Spleen (tissue), 11 donors: ENCODE measurements around the gene VAC14. TPM values are rescaled to one million over a fixed set of nuclear protein-coding genes. Genes with fewer than 3 reads are reported as not detected.

Experiments used
- DNase-seq: peaks from one replicate; pipeline ENCODE4 v3.0.0-alpha.2; 2020
- H3K27ac ChIP-seq, 8 donors: fragments of 200-600 bp; sonication (generic) in 7 of 8; 1 replicate in 4 of 8; 2 replicates in 4 of 8; pipeline versions ENCODE4 v1.5.0 to v1.8.0; 2016 to 2021; ENCODE audit warnings: inconsistent platforms in 4 of 8, mild to moderate bottlenecking in 4 of 8, moderate library complexity in 1 of 8
- H3K27me3 ChIP-seq, 7 donors: fragments of 200-600 bp; sonication (generic) in 6 of 7; replicated peaks in 1 of 7; 1 replicate in 4 of 7; 2 replicates in 3 of 7; pipeline versions ENCODE4 v1.5.0 to v1.8.0; 2016 to 2021; ENCODE audit warnings: inconsistent platforms in 3 of 7, mild to moderate bottlenecking in 1 of 7
- H3K36me3 ChIP-seq, 6 donors: fragments of 200-600 bp; sonication (generic) in 5 of 6; 1 replicate in 4 of 6; 2 replicates in 2 of 6; pipeline versions ENCODE4 v1.5.0 to v1.8.0; 2016 to 2021; ENCODE audit warnings: inconsistent platforms in 2 of 6
- H3K4me1 ChIP-seq, 6 donors: fragments of 200-600 bp; sonication (generic) in 5 of 6; 1 replicate in 3 of 6; 2 replicates in 3 of 6; pipeline versions ENCODE4 v1.5.0 to v1.8.0; 2016 to 2021; ENCODE audit warnings: inconsistent platforms in 3 of 6
- H3K4me3 ChIP-seq, 8 donors: fragments of 200-600 bp; sonication (generic) in 7 of 8; 1 replicate in 4 of 8; 2 replicates in 4 of 8; pipeline versions ENCODE4 v1.5.0 to v1.8.0; 2016 to 2021; ENCODE audit warnings: inconsistent platforms in 4 of 8, mild to moderate bottlenecking in 4 of 8, moderate library complexity in 2 of 8
- H3K9me3 ChIP-seq, 8 donors: fragments of 200-600 bp; sonication (generic) in 7 of 8; 1 replicate in 4 of 8; 2 replicates in 4 of 8; pipeline versions ENCODE4 v1.5.0 to v1.8.0; 2016 to 2021; ENCODE audit warnings: inconsistent platforms in 4 of 8
- CTCF ChIP-seq, 11 experiments: fragments of 200-600 bp in 7 of 11; fragments of 450-650 bp in 4 of 11; sonication (generic) in 4 of 11; IDR thresholded peaks in 8 of 11; conservative IDR thresholded peaks in 3 of 11; 1 replicate in 7 of 11; 2 replicates in 4 of 11; pipeline versions ENCODE4 v1.4.0 to v1.8.0; 2016 to 2021; ENCODE audit warnings: antibody characterized with exemption in 11 of 11, inconsistent platforms in 4 of 11, mild to moderate bottlenecking in 1 of 11
- POLR2A ChIP-seq, 3 donors: fragments of 450-650 bp; IDR thresholded peaks; one replicate each; pipeline ENCODE4 v1.5.1; 2017; ENCODE audit warnings: antibody characterized with exemption in 3 of 3, mild to moderate bottlenecking in 1 of 3
- POLR2AphosphoS5 ChIP-seq, 3 donors: sonication (generic); formaldehyde crosslinking; IDR thresholded peaks; one replicate each; pipeline ENCODE4 v1.5.1; 2017; ENCODE audit warnings: antibody characterized with exemption in 3 of 3
- WGBS, 5 donors: extraction: QIAGEN DNeasy Blood & Tissue Kit in 3 of 5; methylation state at CpG; one replicate each; pipeline versions ENCODE4 v1.1.5 to v1.1.7; 2013 to 2018; 5-methylcytosine and 5-hydroxymethylcytosine counted together
- intact Hi-C: fragments of 100-400 bp; cut with DNase I; formaldehyde crosslinking; loops from one replicate; pipeline ENCODE4 v1.15.0; 2023; ENCODE audit warnings: low total_unique reads
- polyA plus RNA-seq, 3 donors: library from polyadenylated mRNA; stranded (reverse); fragments of 200-250 nt; gene quantifications; one replicate each; pipeline ENCODE4 v1.2.1, GENCODE V29; 2013
- total RNA-seq, 7 donors: library from RNA; depleted of rRNA in 3 of 7; stranded (reverse); fragments of >200 nt in 3 of 7; fragmentation: NEBNext Ultra II Directional in 4 of 7; extraction: Animal tissue kit (Norgen Biotek cat#: 25700) in 4 of 7; gene quantifications; one replicate each; pipeline versions ENCODE4 v1.1.0 to v1.2.1, GENCODE V29; 2016 to 2021
- donor health status: healthy with polysubstance abuse.
- donor health status: DM: no; HTN: no; CAD: no; lungs with moderate emphysema.
- donor health status: DM: no; HTN: no; CAD: no.
- donor health status: Bipolar disorder and iron deficiency.
- donor health status: healthy.
- donor health status: DM: no; HTN: no; CAD: no.
- donor health status: DM: yes; HTN: yes; CAD: no.

Gene VAC14
- total and polyA plus RNA-seq, 10 donors: 29.1 to 70.0 (median 48.1) TPM

DNA sequence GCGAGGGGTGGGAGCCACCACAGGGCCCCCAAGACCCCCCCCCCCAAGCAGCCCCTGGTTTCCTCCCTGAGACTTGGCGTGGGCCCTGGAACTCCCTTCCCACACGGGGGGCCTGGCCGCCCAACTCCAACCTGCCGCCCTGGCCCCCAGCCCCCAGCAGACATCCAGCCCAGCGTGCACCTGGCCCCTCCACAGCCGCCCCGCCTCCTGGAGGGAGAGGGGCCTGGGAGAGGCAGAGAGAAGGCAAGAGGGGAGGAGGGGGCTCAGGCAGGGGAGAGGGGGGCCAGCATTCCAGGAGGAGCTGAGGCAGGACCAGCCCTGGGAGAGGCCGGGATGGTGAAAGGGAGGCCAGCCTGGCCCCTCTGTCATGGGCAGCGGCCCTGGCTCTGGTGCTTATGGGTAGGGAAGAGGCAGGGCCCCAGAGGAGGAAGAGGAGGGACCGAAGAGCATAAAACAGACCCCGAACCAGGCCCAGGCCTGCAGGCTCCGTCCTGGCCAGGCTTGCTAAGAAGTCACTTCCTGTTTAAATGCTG, 137.9 kb downstream of the VAC14 start:
- Histone ChIP-seq H3K9me3 (no peaks in the 10 kb centered on the region), H3K27ac (peak overlapping the region in 7 of 8 donors; percentile 3 to 73 (median 68))

GRCh38 chr16:70661918-70662641, 138.9 kb downstream of the VAC14 start:
- no peak overlapping the region for H3K4me3 ChIP-seq
- H3K27me3 ChIP-seq: no peaks in the 10 kb centered on the region
- H3K4me1 ChIP-seq: peaks cover 0 to 52% (median 14%) of the 10 kb centered on the region in 6 donors
- H3K27ac ChIP-seq: peak overlapping the region in 6 of 8 donors; percentile 3 to 73 (median 68)
- TF ChIP-seq POLR2A (IDR thresholded peaks at IDR 0.05) (no peak), POLR2AphosphoS5 (IDR thresholded peaks at IDR 0.05) (peak; percentile 55 to 81 (median 72)), CTCF (IDR thresholded peaks at IDR 0.05 in 8 of 11, conservative IDR thresholded peaks at IDR 0.05 in 3 of 11) (no peak)
- H3K9me3 ChIP-seq: no peaks in the 10 kb centered on the region
- no peak for DNase-seq
- intact Hi-C loops: no loop called here
- 62 to 89% (median 76%) methylated on average over 16 to 21 of the region's 21 CpGs for WGBS, 5 donors
- H3K36me3 ChIP-seq: peaks cover 0 to 90% (median 40%) of the 10 kb centered on the region in 6 donors

More for the DNA sequence above, 137.9 kb downstream of the VAC14 start:
- intact Hi-C loops: no loop called here
- peaks cover 0 to 90% (median 38%) of the 10 kb centered on the region in 6 donors for H3K36me3 ChIP-seq
- TF ChIP-seq POLR2AphosphoS5 (IDR thresholded peaks at IDR 0.05) (peak in 1 of 3 donors; percentile 27), POLR2A (IDR thresholded peaks at IDR 0.05) (no peak)
- WGBS, 5 donors: 58 to 88% (median 77%) methylated on average over 5 to 13 of the region's 13 CpGs
- H3K4me3 ChIP-seq: no peak overlapping the region
- peaks cover 0 to 52% (median 14%) of the 10 kb centered on the region in 6 donors for H3K4me1 ChIP-seq
- no peak for DNase-seq
- no peaks in the 10 kb centered on the region for H3K27me3 ChIP-seq

DNA sequence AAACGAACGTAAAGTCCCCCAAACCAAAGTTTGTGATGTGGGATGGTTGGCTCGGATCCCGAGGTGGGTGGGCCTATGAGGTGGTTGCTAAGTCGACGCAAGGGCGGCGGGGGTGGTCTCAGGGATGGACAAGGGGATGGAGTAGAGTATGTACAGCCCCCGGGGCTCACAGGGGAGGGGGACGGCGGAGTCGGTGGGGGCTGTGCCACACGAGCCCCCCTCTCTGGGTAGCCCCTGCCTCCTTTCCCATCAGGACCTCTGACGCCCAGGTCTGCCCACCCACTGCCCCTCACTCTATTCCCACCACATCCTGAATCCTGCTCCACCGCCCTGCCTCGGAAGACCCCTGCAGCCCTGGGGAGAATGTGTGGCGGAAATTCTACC, 139.4 kb downstream of the VAC14 start:
- Histone ChIP-seq H3K27me3 (no peaks in the 10 kb centered on the region), H3K36me3 (peaks cover 0 to 90% (median 41%) of the 10 kb centered on the region in 6 donors), H3K9me3 (no peaks in the 10 kb centered on the region), H3K4me1 (peaks cover 0 to 52% (median 14%) of the 10 kb centered on the region in 6 donors), H3K4me3 (no peak overlapping the region), H3K27ac (peak overlapping the region in 5 of 8 donors; percentile 48 to 73 (median 69))
- DNase-seq: peak; percentile 72
- 65 to 82% (median 82%) methylated on average over 16 to 17 of the region's 17 CpGs for WGBS, 5 donors
- intact Hi-C loops: no loop called here
- no peak for TF ChIP-seq CTCF (IDR thresholded peaks at IDR 0.05 in 8 of 11, conservative IDR thresholded peaks at IDR 0.05 in 3 of 11)
- peak in 2 of 3 donors; percentile 10 to 17 for TF ChIP-seq POLR2AphosphoS5 (IDR thresholded peaks at IDR 0.05)
- no peak for TF ChIP-seq POLR2A (IDR thresholded peaks at IDR 0.05)

DNA sequence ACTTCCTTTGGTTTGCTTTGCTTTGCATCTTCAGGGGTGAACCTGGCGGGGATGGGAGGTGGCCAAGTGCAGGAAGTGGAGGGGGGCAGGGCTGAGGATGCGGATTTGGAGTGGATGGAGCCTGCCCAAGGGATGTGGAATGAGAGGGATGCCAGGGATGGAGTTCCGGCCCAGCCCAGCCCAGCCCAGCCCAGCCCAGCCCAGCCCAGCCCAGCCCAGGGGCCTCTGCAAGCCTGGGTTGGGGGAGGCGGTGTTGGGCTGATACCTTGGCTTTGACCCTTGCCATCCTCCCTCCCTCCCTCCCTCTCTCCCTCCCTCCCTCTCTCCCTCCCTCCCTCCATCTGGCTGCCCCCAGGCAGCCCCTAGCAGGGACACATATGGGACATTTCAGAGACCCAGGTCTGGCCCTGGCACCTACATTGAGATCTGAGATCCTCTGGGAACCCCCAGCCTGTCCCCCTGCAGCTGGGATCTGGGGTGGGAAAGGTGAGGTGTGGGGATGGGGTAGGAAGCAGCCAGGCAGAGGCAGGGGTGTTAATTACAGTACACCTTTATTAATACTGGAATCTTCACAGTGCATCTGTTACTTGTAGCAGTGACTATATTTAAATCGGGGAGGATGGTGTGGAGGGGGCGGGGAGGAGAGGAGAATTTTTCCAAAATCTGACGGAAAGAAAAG, 140.1 kb downstream of the VAC14 start:
- Histone ChIP-seq H3K27me3 (no peaks in the 10 kb centered on the region), H3K4me3 (no peak overlapping the region), H3K27ac (peak overlapping the region in 5 of 8 donors; percentile 28 to 49 (median 35)), H3K36me3 (peaks cover 0 to 89% (median 36%) of the 10 kb centered on the region in 6 donors), H3K9me3 (no peaks in the 10 kb centered on the region), H3K4me1 (peaks cover 0 to 49% (median 14%) of the 10 kb centered on the region in 6 donors)
- 49 to 64% (median 61%) methylated on average over 6 to 7 of the region's 7 CpGs for WGBS, 5 donors
- intact Hi-C loops: no loop called here
- no peak for DNase-seq
- TF ChIP-seq POLR2AphosphoS5 (IDR thresholded peaks at IDR 0.05) (peak in 2 of 3 donors; percentile 17 to 21), CTCF (IDR thresholded peaks at IDR 0.05 in 8 of 11, conservative IDR thresholded peaks at IDR 0.05 in 3 of 11) (no peak), POLR2A (IDR thresholded peaks at IDR 0.05) (no peak)
